ENCODE data around the gene RASGEF1C. TPM values are rescaled to one million over a fixed set of nuclear protein-coding genes. Genes with fewer than 3 reads are reported as not detected.
A peak's percentile ranks its signal among the peaks of the same experiment; 100 is the strongest.

Gene RASGEF1C
- polyA plus RNA-seq, 3 donors = not detected

DNA sequence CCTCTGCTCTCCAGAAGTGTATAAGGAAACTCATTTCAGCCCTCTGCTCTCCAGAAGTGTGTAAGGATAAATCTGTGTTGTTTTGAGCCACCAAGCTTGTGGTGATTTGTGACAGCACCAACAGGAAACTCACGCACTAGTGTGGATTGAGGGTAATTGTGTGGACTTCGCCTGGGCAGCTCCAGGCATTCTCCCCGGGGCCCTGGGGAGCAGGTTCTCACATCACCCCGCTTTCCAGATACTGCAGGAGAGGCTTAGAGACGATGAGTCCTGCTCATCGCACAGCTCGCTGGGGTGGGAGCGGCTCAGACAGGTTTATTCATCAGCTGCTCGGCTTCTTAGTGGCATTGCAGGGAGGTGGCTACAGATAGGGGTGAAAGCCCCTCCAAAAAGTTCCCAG is 99.1 kb downstream of the RASGEF1C start:
- no peaks in the 10 kb centered on the region for H4K20me1 ChIP-seq (ENCODE audit: insufficient read depth, low read length)
- no peaks in the 10 kb centered on the region for H3K79me2 ChIP-seq (ENCODE audit: insufficient read depth, low read length)
- no peak overlapping the region for H3K27ac ChIP-seq (ENCODE audit: low read depth in 1 of 2, low read length in 2 of 2)
- Mint-ChIP-seq H3K36me3 (no peaks in the 10 kb centered on the region), H3K4me1 (peaks cover 6% of the 10 kb centered on the region), H3K27me3 (ENCODE audit: low read depth in 3 of 3) (peaks cover 0 to 6% (median 2%) of the 10 kb centered on the region in 3 donors), H3K27ac (no peak overlapping the region), H3K4me3 (no peak overlapping the region), H3K9me3 (peaks cover 10 to 35% (median 29%) of the 10 kb centered on the region in 7 donors)
- H2AFZ ChIP-seq (ENCODE audit: insufficient read depth, low read depth, low read length, poor library complexity, severe bottlenecking) = peak overlapping the region; percentile 29
- no peak for DNase-seq
- H3K4me1 ChIP-seq (ENCODE audit: control insufficient read depth in 1 of 2, insufficient read depth in 2 of 2, low read length in 2 of 2) = no peaks in the 10 kb centered on the region
- TF ChIP-seq CTCF (IDR thresholded peaks at IDR 0.05) = no peak
- H3K9me3 ChIP-seq (replicated peaks in 1 of 2; ENCODE audit: control insufficient read depth in 1 of 2, insufficient read depth in 1 of 2, low read length in 2 of 2) = peaks cover 15 to 17% of the 10 kb centered on the region in 2 donors
- no peak overlapping the region for H3K9ac ChIP-seq (ENCODE audit: insufficient read depth, low read length, poor library complexity, severe bottlenecking)
- H3K4me3 ChIP-seq (replicated peaks in 1 of 3; ENCODE audit: low read depth in 2 of 3, low read length in 3 of 3) = no peak overlapping the region
- 81% methylated on average over 4 of the region's 9 CpGs for WGBS (ENCODE audit: insufficient coverage)
- H3K27me3 ChIP-seq (ENCODE audit: control insufficient read depth in 2 of 2, insufficient read depth in 2 of 2, low read length in 2 of 2) = no peaks in the 10 kb centered on the region
- H3K36me3 ChIP-seq (replicated peaks in 1 of 2; ENCODE audit: control insufficient read depth in 1 of 2, insufficient read depth in 2 of 2, low read length in 2 of 2) = no peaks in the 10 kb centered on the region
- intact Hi-C loops (cut with micrococcal nuclease) = no loop called here
- no peak overlapping the region for H3K4me2 ChIP-seq (replicated peaks; ENCODE audit: extremely low read depth, low read length, poor library complexity, severe bottlenecking)

DNA sequence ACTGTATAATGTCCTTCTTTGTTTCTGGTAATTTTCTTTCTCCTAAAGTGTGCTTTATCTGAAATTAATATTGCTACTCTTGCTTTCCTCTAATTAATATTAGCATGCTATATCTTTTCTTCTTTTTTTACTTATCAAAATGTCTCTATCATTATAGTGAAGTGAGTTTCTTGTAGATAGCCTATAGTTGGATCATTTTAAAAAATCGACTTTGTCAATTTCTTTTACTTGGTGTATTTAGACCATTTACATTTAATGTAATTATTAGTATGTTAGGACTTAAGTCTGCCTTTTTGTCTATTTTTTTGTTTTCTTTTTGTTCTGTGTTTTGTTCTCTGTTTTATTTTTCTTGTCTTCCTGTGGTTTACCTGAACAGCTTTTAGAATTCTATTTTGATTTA is 102.0 kb downstream of the RASGEF1C start:
- no peak for TF ChIP-seq CTCF (IDR thresholded peaks at IDR 0.05)
- peaks cover 6% of the 10 kb centered on the region for H3K4me1 Mint-ChIP-seq
- no peaks in the 10 kb centered on the region for H3K36me3 Mint-ChIP-seq
- H3K4me3 Mint-ChIP-seq = no peak overlapping the region
- no peaks in the 10 kb centered on the region for H4K20me1 ChIP-seq (ENCODE audit: insufficient read depth, low read length)
- no peak for DNase-seq
- no peaks in the 10 kb centered on the region for H3K27me3 ChIP-seq (ENCODE audit: control insufficient read depth in 2 of 2, insufficient read depth in 2 of 2, low read length in 2 of 2)
- peaks cover 0 to 8% (median 4%) of the 10 kb centered on the region in 3 donors for H3K27me3 Mint-ChIP-seq (ENCODE audit: low read depth in 3 of 3)
- H3K4me2 ChIP-seq (replicated peaks; ENCODE audit: extremely low read depth, low read length, poor library complexity, severe bottlenecking) = no peak overlapping the region
- H3K27ac ChIP-seq (ENCODE audit: low read depth in 1 of 2, low read length in 2 of 2) = no peak overlapping the region
- peaks cover 19 to 45% (median 37%) of the 10 kb centered on the region in 7 donors for H3K9me3 Mint-ChIP-seq
- no peaks in the 10 kb centered on the region for H3K36me3 ChIP-seq (replicated peaks in 1 of 2; ENCODE audit: control insufficient read depth in 1 of 2, insufficient read depth in 2 of 2, low read length in 2 of 2)
- no peak overlapping the region for H3K27ac Mint-ChIP-seq
- WGBS (ENCODE audit: insufficient coverage) = no CpG with 5 or more reads among the region's 1 CpG
- H3K4me3 ChIP-seq (replicated peaks in 1 of 3; ENCODE audit: low read depth in 2 of 3, low read length in 3 of 3) = no peak overlapping the region
- H3K9me3 ChIP-seq (replicated peaks in 1 of 2; ENCODE audit: control insufficient read depth in 1 of 2, insufficient read depth in 1 of 2, low read length in 2 of 2) = peaks cover 16 to 17% of the 10 kb centered on the region in 2 donors
- H3K79me2 ChIP-seq (ENCODE audit: insufficient read depth, low read length) = no peaks in the 10 kb centered on the region
- no peak overlapping the region for H2AFZ ChIP-seq (ENCODE audit: insufficient read depth, low read depth, low read length, poor library complexity, severe bottlenecking)
- no peaks in the 10 kb centered on the region for H3K4me1 ChIP-seq (ENCODE audit: control insufficient read depth in 1 of 2, insufficient read depth in 2 of 2, low read length in 2 of 2)
- intact Hi-C loops (cut with micrococcal nuclease) = no loop called here
- H3K9ac ChIP-seq (ENCODE audit: insufficient read depth, low read length, poor library complexity, severe bottlenecking) = no peak overlapping the region
